AG10803 (cell line): Measurements from ENCODE around the gene IDH2.

Experiments used
- DNase-seq: peaks from one replicate; pipeline ENCODE4 v3.0.0; 2010; ENCODE audit warnings: low read depth
- H3K4me3 ChIP-seq: 2 replicates; pipeline ENCODE4 v1.5.1; 2011; ENCODE audit warnings: mild to moderate bottlenecking, low read length, control low read depth
- TF ChIP-seq, protein P1 (sequence below): conservative IDR thresholded peaks from 2 replicates; pipeline ENCODE4 v1.5.1; 2011; ENCODE audit warnings: mild to moderate bottlenecking, low read length, control low read depth, inconsistent platforms

The IDH2 gene

GRCh38 chr15:90046911-90047392 is 55.3 kb downstream of the IDH2 start:
- TF ChIP-seq, protein P1, sequence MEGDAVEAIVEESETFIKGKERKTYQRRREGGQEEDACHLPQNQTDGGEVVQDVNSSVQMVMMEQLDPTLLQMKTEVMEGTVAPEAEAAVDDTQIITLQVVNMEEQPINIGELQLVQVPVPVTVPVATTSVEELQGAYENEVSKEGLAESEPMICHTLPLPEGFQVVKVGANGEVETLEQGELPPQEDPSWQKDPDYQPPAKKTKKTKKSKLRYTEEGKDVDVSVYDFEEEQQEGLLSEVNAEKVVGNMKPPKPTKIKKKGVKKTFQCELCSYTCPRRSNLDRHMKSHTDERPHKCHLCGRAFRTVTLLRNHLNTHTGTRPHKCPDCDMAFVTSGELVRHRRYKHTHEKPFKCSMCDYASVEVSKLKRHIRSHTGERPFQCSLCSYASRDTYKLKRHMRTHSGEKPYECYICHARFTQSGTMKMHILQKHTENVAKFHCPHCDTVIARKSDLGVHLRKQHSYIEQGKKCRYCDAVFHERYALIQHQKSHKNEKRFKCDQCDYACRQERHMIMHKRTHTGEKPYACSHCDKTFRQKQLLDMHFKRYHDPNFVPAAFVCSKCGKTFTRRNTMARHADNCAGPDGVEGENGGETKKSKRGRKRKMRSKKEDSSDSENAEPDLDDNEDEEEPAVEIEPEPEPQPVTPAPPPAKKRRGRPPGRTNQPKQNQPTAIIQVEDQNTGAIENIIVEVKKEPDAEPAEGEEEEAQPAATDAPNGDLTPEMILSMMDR, result no peak
- DNase-seq, result no peak
- no peak overlapping the region for H3K4me3 ChIP-seq

GRCh38 chr15:90046289-90046688 is 56.0 kb downstream of the IDH2 start:
- DNase-seq, result no peak

GRCh38 chr15:90044916-90045371 is 57.3 kb downstream of the IDH2 start:
- DNase-seq, result no peak
- TF ChIP-seq, protein P1, result no peak
- H3K4me3 ChIP-seq, result no peak overlapping the region

More at GRCh38 chr15:90046289-90046688, 56.0 kb downstream of the IDH2 start:
- H3K4me3 ChIP-seq, result no peak overlapping the region
- TF ChIP-seq, protein P1, result no peak

- no peak overlapping the region for H3K4me3 ChIP-seq
- TF ChIP-seq, protein P1, result no peak
- DNase-seq, result no peak
Measured at GRCh38 chr15:90044191-90044590, 58.1 kb downstream of the IDH2 start.

- DNase-seq, result no peak
- H3K4me3 ChIP-seq, result no peak overlapping the region
- TF ChIP-seq, protein P1, result no peak
Measured at GRCh38 chr15:90043530-90044010, 58.7 kb downstream of the IDH2 start.

- DNase-seq, result no peak
- TF ChIP-seq, protein P1, result no peak
Measured at GRCh38 chr15:90042766-90043529, 59.3 kb downstream of the IDH2 start.

DNA sequence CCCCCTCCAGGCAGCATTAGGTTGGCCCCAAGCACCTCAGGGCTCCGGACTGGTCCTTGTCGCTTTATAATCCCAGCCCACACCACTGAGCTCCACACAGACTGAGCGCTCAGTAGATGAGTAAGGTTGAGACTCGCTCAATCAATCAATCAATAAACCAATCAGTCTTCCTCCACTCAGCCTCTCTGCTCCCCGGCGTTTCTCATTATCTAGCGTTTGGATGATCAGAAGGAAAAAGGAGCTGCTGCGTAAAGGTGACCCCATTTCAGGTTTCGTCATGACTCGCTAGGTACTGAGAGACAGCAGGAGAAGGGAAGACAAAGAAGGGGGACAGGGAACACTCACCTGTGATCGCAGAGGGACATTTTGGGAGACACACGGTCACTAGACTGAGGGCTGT is 59.9 kb downstream of the IDH2 start:
- DNase-seq, result no peak
- TF ChIP-seq, protein P1, result no peak
- no peak overlapping the region for H3K4me3 ChIP-seq

More at GRCh38 chr15:90042766-90043529, 59.3 kb downstream of the IDH2 start:
- no peak overlapping the region for H3K4me3 ChIP-seq
